Testis (tissue), 2 donors: ENCODE measurements around the gene ALG9.

Experiments used
- POLR2A ChIP-seq: fragments of 450-650 bp; IDR thresholded peaks from one replicate; pipeline ENCODE4 v1.6.1; 2017; ENCODE audit warnings: antibody characterized with exemption, mild to moderate bottlenecking, moderate library complexity
- TF ChIP-seq, protein P1 (sequence below), 3 experiments: fragments of 450-650 bp in 2 of 3; fragments of 200-600 bp in 1 of 3; sonication (generic) in 1 of 3; IDR thresholded peaks; one replicate each; pipeline ENCODE4 v1.5.1; 2016 to 2019; ENCODE audit warnings: antibody characterized with exemption in 3 of 3, mild to moderate bottlenecking in 2 of 3, moderate library complexity in 1 of 3

GRCh38 chr11:111774955-111775710 is 96.2 kb downstream of the ALG9 start:
- TF ChIP-seq, protein P1, sequence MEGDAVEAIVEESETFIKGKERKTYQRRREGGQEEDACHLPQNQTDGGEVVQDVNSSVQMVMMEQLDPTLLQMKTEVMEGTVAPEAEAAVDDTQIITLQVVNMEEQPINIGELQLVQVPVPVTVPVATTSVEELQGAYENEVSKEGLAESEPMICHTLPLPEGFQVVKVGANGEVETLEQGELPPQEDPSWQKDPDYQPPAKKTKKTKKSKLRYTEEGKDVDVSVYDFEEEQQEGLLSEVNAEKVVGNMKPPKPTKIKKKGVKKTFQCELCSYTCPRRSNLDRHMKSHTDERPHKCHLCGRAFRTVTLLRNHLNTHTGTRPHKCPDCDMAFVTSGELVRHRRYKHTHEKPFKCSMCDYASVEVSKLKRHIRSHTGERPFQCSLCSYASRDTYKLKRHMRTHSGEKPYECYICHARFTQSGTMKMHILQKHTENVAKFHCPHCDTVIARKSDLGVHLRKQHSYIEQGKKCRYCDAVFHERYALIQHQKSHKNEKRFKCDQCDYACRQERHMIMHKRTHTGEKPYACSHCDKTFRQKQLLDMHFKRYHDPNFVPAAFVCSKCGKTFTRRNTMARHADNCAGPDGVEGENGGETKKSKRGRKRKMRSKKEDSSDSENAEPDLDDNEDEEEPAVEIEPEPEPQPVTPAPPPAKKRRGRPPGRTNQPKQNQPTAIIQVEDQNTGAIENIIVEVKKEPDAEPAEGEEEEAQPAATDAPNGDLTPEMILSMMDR (IDR thresholded peaks at IDR 0.05) = no peak
- no peak for TF ChIP-seq POLR2A
